K562 (cell line): ENCODE results near the gene MSTN. TPM values are rescaled to one million over a fixed set of nuclear protein-coding genes. Genes with fewer than 3 reads are reported as not detected.

Experiments
- ATAC-seq: fragments of 200-7000 bp; cut with Tn5 transposase; 3 replicates; pipeline ENCODE4 v1.9.1; 2020; ENCODE audit warnings: moderate library complexity
- BruUV-seq: library from RNA; stranded (reverse); fragments of 400-500 nt; replicated peaks from 2 replicates; lab custom pipeline; 2021; lab: Mats Ljungman, UMichigan
- CTCF ChIA-PET: fragments of 300-600 bp; formaldehyde crosslinking; extraction: SDS; loops from one replicate; lab custom pipeline; 2021; ENCODE audit warnings: low intra/inter-chr PET ratio; lab: Yijun Ruan, JAX
- POLR2A ChIA-PET: fragments of 300-600, 350-650 bp; sonication (Branson Sonifier 250); formaldehyde crosslinking; extraction: SDS; loops from one replicate; lab custom pipeline; 2021; ENCODE audit warnings: antibody characterized with exemption, inconsistent platforms; lab: Yijun Ruan, JAX
- DNase-seq, 4 experiments: peaks; one replicate each; pipeline versions ENCODE4 v3.0.0 to v3.0.0-alpha.2; 2011 to 2018; ENCODE audit warnings: low spot score in 3 of 4, mixed read lengths in 3 of 4; ENCODE audit errors: extremely low read depth in 1 of 4
- FAIRE-seq: peaks from 2 replicates; lab custom pipeline; 2011; peaks lifted over from hg19 to GRCh38; lab: Jason Lieb, UNC
- H2AFZ ChIP-seq: 2 replicates; pipeline ENCODE4 v1.6.0; 2011; ENCODE audit warnings: low read depth, low read length, control low read depth, inconsistent platforms
- H3K27ac ChIP-seq: fragments of 200-600 bp; 3 replicates; pipeline ENCODE4 v1.8.0; 2011; ENCODE audit warnings: low read depth, mild to moderate bottlenecking, control low read depth, inconsistent platforms, low read length, moderate library complexity, mixed read lengths; ENCODE audit errors: extremely low read depth
- H3K27me3 ChIP-seq, 2 experiments: fragments of 300-600 bp in 1 of 2; 2 replicates in 1 of 2; 3 replicates in 1 of 2; pipeline versions ENCODE4 v1.6.0 to v1.8.0; 2011; ENCODE audit warnings: inconsistent platforms in 2 of 2, low read length in 2 of 2, mild to moderate bottlenecking in 1 of 2, mixed read lengths in 1 of 2, moderate library complexity in 1 of 2; ENCODE audit not compliant: control insufficient read depth in 2 of 2, insufficient read depth in 2 of 2
- H3K36me3 ChIP-seq: fragments of 300-600 bp; 3 replicates; pipeline ENCODE4 v1.8.0; 2011; ENCODE audit warnings: mild to moderate bottlenecking, low read length, inconsistent platforms; ENCODE audit not compliant: control insufficient read depth, insufficient read depth
- H3K4me1 ChIP-seq, 2 experiments: fragments of 200-600 bp in 1 of 2; replicated peaks in 1 of 2; 2 replicates in 1 of 2; 3 replicates in 1 of 2; pipeline versions ENCODE4 v1.5.1 to v1.8.0; 2011; ENCODE audit warnings: inconsistent platforms in 2 of 2, low read length in 2 of 2, mild to moderate bottlenecking in 1 of 2, mixed read lengths in 1 of 2, moderate library complexity in 1 of 2; ENCODE audit not compliant: control insufficient read depth in 2 of 2, insufficient read depth in 2 of 2
- H3K4me2 ChIP-seq: 2 replicates; pipeline ENCODE4 v1.6.1; 2011; ENCODE audit warnings: low read length, control low read depth, inconsistent platforms, mixed read lengths; ENCODE audit not compliant: insufficient read depth
- H3K4me3 ChIP-seq: fragments of 200-600 bp; sonication (generic), shearing (Covaris generic); 2 replicates; pipeline ENCODE4 v1.5.1; 2016; ENCODE audit warnings: control low read depth, inconsistent platforms
- H3K79me2 ChIP-seq: fragments of 200-600 bp; 3 replicates; pipeline ENCODE4 v1.8.0; 2011; ENCODE audit warnings: low read length, inconsistent platforms; ENCODE audit not compliant: control insufficient read depth, insufficient read depth
- H3K9ac ChIP-seq, 2 experiments: 2 replicates each; pipeline versions ENCODE4 v1.6.0 to v1.6.1; 2011; ENCODE audit warnings: low read depth in 2 of 2, low read length in 2 of 2, control low read depth in 1 of 2, inconsistent platforms in 1 of 2, mild to moderate bottlenecking in 1 of 2, mixed read lengths in 1 of 2; ENCODE audit not compliant: insufficient read depth in 1 of 2
- H3K9me1 ChIP-seq: one replicate; pipeline ENCODE4 v1.6.0; 2011; ENCODE audit warnings: inconsistent platforms, mild to moderate bottlenecking, low read length, moderate library complexity; ENCODE audit not compliant: control insufficient read depth, insufficient read depth
- H3K9me3 ChIP-seq: replicated peaks from 2 replicates; pipeline ENCODE4 v1.5.1; 2011; ENCODE audit warnings: low read depth, low read length, inconsistent platforms; ENCODE audit not compliant: control insufficient read depth, insufficient read depth
- H4K20me1 ChIP-seq: replicated peaks from 2 replicates; pipeline ENCODE4 v1.6.1; 2011; ENCODE audit warnings: low read length, inconsistent platforms, mixed read lengths; ENCODE audit not compliant: control insufficient read depth, insufficient read depth
- FUS ChIP-seq: fragments of 200-400 bp; formaldehyde crosslinking; optimal IDR thresholded peaks from 2 replicates; pipeline ENCODE3; 2017; ENCODE audit warnings: low read depth, low read length
- HDAC2 ChIP-seq: fragments of 450-650 bp; IDR thresholded peaks from 2 replicates; pipeline ENCODE4 v1.6.1; 2016; ENCODE audit warnings: mild to moderate bottlenecking
- IFI16 ChIP-seq: fragments of 250-450 bp; sonication (Bioruptor Pico); IDR thresholded peaks from 2 replicates; pipeline ENCODE4 v2.1.2; 2022; ENCODE audit warnings: mild to moderate bottlenecking, inconsistent platforms
- ILK ChIP-seq: fragments of 450-650 bp; IDR thresholded peaks from 2 replicates; pipeline ENCODE4 v1.6.1; 2016; ENCODE audit warnings: missing genetic modification characterization, low read depth, mild to moderate bottlenecking, missing compliant biosample characterization, moderate library complexity, borderline replicate concordance
- KDM4B ChIP-seq, 2 experiments: fragments of 450-650 bp in 1 of 2; sonication (generic) in 1 of 2; IDR thresholded peaks; 2 replicates each; pipeline ENCODE4 v1.6.1; 2016 to 2017; ENCODE audit warnings: borderline replicate concordance in 2 of 2, antibody characterized with exemption in 1 of 2, low read depth in 1 of 2, mild to moderate bottlenecking in 1 of 2
- KLF6 ChIP-seq: fragments of 250-450 bp; sonication (Bioruptor Pico); IDR thresholded peaks from 2 replicates; pipeline ENCODE4 v1.4.0; 2020; ENCODE audit warnings: mild to moderate bottlenecking, moderate library complexity, borderline replicate concordance
- MECOM ChIP-seq: fragments of 250-450 bp; sonication (Bioruptor Pico); IDR thresholded peaks from 2 replicates; pipeline ENCODE4 v1.8.0; 2022; ENCODE audit warnings: inconsistent platforms
- PML ChIP-seq: IDR thresholded peaks from 2 replicates; pipeline ENCODE4 v1.6.1; 2012; ENCODE audit warnings: low read length, inconsistent platforms
- SAFB2 ChIP-seq: fragments of 200-400 bp; formaldehyde crosslinking; IDR thresholded peaks from 2 replicates; pipeline ENCODE4 v1.6.1; 2018; ENCODE audit warnings: borderline replicate concordance, low read length, low read depth, moderate library complexity; ENCODE audit not compliant: severe bottlenecking
- ZNF431 ChIP-seq: sonication (generic); formaldehyde crosslinking; IDR thresholded peaks from 2 replicates; pipeline ENCODE4 v1.8.0; 2022; ENCODE audit warnings: mild to moderate bottlenecking, missing genetic modification reagents
- in situ Hi-C: fragments of 300-500 bp; cut with MboI; formaldehyde crosslinking; loops from 4 replicates; pipeline ENCODE4 v1.15.0; 2018; ENCODE audit warnings: inconsistent platforms, mixed read lengths
- intact Hi-C: fragments of 100-400 bp; cut with micrococcal nuclease; formaldehyde crosslinking; loops from 2 replicates; pipeline ENCODE4 v1.14.2; 2022
- polyA plus RNA-seq, 8 experiments: library from polyadenylated mRNA; depleted of rRNA in 4 of 8; stranded (reverse) in 5 of 8; unstranded in 3 of 8; fragments of >200 nt; fragmentation: Nextera tagmentation in 2 of 8; fragmentation: Illumina TruSeq in 1 of 8; extraction: Ambion mirVana in 2 of 8; extraction: Trizol in 1 of 8; gene quantifications; 2 replicates each; pipeline versions ENCODE4 v1.2.1 to v1.2.3, GENCODE V29; 2011 to 2014; ENCODE audit warnings: inconsistent platforms in 1 of 8, missing spikeins in 1 of 8
- total RNA-seq, 7 experiments: library from RNA; depleted of rRNA in 6 of 7; stranded (reverse); fragments of >200 nt in 6 of 7; fragmentation: Illumina TruSeq in 2 of 7; extraction: Trizol in 2 of 7; gene quantifications; 2 replicates each; pipeline versions ENCODE4 v1.2.1 to v1.2.3, GENCODE V29; 2011 to 2021; ENCODE audit warnings: low replicate concordance in 1 of 7
- TF ChIP-seq, protein P1 (sequence below): fragments of 450-650 bp; IDR thresholded peaks from one replicate; pipeline ENCODE4 v1.6.1; 2018; ENCODE audit warnings: mild to moderate bottlenecking, moderate library complexity; ENCODE audit not compliant: partially characterized antibody
- TF ChIP-seq, protein P2 (sequence below), 2 experiments: fragments of 200-800 bp in 1 of 2; sonication (Bioruptor generic) in 1 of 2; sonication (generic) in 1 of 2; formaldehyde crosslinking in 1 of 2; IDR thresholded peaks in 1 of 2; conservative IDR thresholded peaks in 1 of 2; 2 replicates each; pipeline versions ENCODE4 v1.5.0 to v1.6.1; 2016 to 2020; ENCODE audit warnings: missing compliant biosample characterization in 1 of 2, missing genetic modification characterization in 1 of 2, missing genetic modification reagents in 1 of 2
- TF ChIP-seq, protein P3 (sequence below): fragments of 450-650 bp; IDR thresholded peaks from 2 replicates; pipeline ENCODE4 v1.7.1; 2018; ENCODE audit warnings: mild to moderate bottlenecking, low read depth; ENCODE audit not compliant: partially characterized antibody

Gene MSTN
- total and polyA plus RNA-seq, 9 of the 15 experiments (the other 6 are each of a cell fraction or from before 2014, with no cell fraction given): not detected

DNA sequence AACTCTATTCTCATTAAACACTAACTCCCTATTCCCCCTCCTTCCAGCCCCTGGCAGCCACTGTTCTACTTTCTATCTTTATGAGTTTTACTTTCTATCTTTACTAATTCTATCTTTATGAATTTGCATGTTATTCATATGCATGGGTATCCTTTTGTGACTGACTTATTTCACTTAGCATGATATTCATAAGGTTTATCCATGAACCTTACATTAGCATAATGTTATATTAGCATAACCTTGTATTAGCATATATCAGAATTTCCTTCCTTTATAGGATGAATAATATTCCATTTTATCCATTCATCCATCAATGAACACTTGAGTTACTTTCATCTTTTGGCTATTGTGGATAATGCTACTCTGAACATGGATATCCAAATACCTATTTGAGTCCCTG lies 41.8 kb downstream of the MSTN start:
- Histone ChIP-seq H3K9ac (no peak overlapping the region), H3K27me3 (no peaks in the 10 kb centered on the region), H3K36me3 (no peaks in the 10 kb centered on the region), H3K4me2 (no peak overlapping the region), H3K9me1 (no peaks in the 10 kb centered on the region), H3K9me3 (peaks cover 3% of the 10 kb centered on the region), H3K79me2 (no peaks in the 10 kb centered on the region), H3K4me3 (no peak overlapping the region), H3K27ac (no peak overlapping the region), H4K20me1 (no peaks in the 10 kb centered on the region), H2AFZ (no peak overlapping the region), H3K4me1 (no peaks in the 10 kb centered on the region)
- BruUV-seq: no TSS peak
- no peak for DNase-seq
- TF ChIP-seq HDAC2 (no peak), KDM4B (IDR thresholded peaks at IDR 0.05; ENCODE audit: borderline replicate concordance in 2 of 2, low read depth in 1 of 2) (no peak), KLF6 (CRISPR knock-in tag) (no peak), ILK (tag) (no peak), IFI16 (CRISPR knock-in tag) (no peak), SAFB2 (no peak), FUS (no peak), PML (no peak), ZNF431 (CRISPR knock-in tag) (no peak), MECOM (CRISPR knock-in tag) (no peak)
- TF ChIP-seq, protein P1, sequence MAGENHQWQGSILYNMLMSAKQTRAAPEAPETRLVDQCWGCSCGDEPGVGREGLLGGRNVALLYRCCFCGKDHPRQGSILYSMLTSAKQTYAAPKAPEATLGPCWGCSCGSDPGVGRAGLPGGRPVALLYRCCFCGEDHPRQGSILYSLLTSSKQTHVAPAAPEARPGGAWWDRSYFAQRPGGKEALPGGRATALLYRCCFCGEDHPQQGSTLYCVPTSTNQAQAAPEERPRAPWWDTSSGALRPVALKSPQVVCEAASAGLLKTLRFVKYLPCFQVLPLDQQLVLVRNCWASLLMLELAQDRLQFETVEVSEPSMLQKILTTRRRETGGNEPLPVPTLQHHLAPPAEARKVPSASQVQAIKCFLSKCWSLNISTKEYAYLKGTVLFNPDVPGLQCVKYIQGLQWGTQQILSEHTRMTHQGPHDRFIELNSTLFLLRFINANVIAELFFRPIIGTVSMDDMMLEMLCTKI: no peak
- TF ChIP-seq, protein P2, sequence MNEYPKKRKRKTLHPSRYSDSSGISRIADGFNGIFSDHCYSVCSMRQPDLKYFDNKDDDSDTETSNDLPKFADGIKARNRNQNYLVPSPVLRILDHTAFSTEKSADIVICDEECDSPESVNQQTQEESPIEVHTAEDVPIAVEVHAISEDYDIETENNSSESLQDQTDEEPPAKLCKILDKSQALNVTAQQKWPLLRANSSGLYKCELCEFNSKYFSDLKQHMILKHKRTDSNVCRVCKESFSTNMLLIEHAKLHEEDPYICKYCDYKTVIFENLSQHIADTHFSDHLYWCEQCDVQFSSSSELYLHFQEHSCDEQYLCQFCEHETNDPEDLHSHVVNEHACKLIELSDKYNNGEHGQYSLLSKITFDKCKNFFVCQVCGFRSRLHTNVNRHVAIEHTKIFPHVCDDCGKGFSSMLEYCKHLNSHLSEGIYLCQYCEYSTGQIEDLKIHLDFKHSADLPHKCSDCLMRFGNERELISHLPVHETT (CRISPR knock-in tag; conservative IDR thresholded peaks at IDR 0.05 in 1 of 2, IDR thresholded peaks at IDR 0.05 in 1 of 2): no peak
- TF ChIP-seq, protein P3, sequence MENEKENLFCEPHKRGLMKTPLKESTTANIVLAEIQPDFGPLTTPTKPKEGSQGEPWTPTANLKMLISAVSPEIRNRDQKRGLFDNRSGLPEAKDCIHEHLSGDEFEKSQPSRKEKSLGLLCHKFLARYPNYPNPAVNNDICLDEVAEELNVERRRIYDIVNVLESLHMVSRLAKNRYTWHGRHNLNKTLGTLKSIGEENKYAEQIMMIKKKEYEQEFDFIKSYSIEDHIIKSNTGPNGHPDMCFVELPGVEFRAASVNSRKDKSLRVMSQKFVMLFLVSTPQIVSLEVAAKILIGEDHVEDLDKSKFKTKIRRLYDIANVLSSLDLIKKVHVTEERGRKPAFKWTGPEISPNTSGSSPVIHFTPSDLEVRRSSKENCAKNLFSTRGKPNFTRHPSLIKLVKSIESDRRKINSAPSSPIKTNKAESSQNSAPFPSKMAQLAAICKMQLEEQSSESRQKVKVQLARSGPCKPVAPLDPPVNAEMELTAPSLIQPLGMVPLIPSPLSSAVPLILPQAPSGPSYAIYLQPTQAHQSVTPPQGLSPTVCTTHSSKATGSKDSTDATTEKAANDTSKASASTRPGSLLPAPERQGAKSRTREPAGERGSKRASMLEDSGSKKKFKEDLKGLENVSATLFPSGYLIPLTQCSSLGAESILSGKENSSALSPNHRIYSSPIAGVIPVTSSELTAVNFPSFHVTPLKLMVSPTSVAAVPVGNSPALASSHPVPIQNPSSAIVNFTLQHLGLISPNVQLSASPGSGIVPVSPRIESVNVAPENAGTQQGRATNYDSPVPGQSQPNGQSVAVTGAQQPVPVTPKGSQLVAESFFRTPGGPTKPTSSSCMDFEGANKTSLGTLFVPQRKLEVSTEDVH: no peak
- intact Hi-C loops (loop anchor here (5.0 kb wide), 1 partner anchor 162 kb away; a partner anchor contains a TSS), in situ Hi-C loops (no loop called here)
- ATAC-seq: no peak
- CTCF ChIA-PET: no interaction called here
- no peak for FAIRE-seq
- POLR2A ChIA-PET: no interaction called here
